Gastrocnemius medialis (tissue), 4 donors: Measurements from ENCODE around the gene C16orf96.

ENCODE experiments used
- CTCF ChIP-seq, 5 experiments: fragments of 450-650 bp in 3 of 5; fragments of 200-600 bp in 2 of 5; sonication (generic) in 2 of 5; IDR thresholded peaks in 4 of 5; conservative IDR thresholded peaks in 1 of 5; 1 replicate in 4 of 5; 2 replicates in 1 of 5; pipeline ENCODE4 v1.5.1; 2016 to 2019; ENCODE audit warnings: antibody characterized with exemption in 5 of 5, mild to moderate bottlenecking in 3 of 5, moderate library complexity in 3 of 5
- POLR2A ChIP-seq, 2 donors: fragments of 450-650 bp; IDR thresholded peaks; one replicate each; pipeline ENCODE4 v1.6.1; 2017; ENCODE audit warnings: antibody characterized with exemption in 2 of 2, mild to moderate bottlenecking in 2 of 2, moderate library complexity in 2 of 2

- TF ChIP-seq CTCF (IDR thresholded peaks at IDR 0.05 in 4 of 5, conservative IDR thresholded peaks at IDR 0.05 in 1 of 5) (no peak), POLR2A (IDR thresholded peaks at IDR 0.05) (no peak)
Observed at GRCh38 chr16:4513881-4514280, 42.3 kb upstream of the C16orf96 start.
